Activated CD8-positive, alpha-beta memory T cell treated with anti-CD3 and anti-CD28 coated beads for 1 hour (primary cell): ENCODE results near the gene TCN2.
"Not testable (repeated sequence)": the region's sequence is repeated elsewhere in the genome, so short reads cannot be mapped to it uniquely, and the experiment has no call there.

ENCODE experiments used
- DNase-seq, 2 donors: peaks; one replicate each; pipeline ENCODE4 v3.0.0-alpha.2; 2020; ENCODE audit warnings: low read depth in 1 of 2; ENCODE audit errors: extremely low read depth in 1 of 2

The TCN2 gene

GRCh38 chr22:30643055-30643875, 36.3 kb downstream of the TCN2 start:
- no peak for DNase-seq

- DNase-seq, result no peak
These were observed 39.7 kb downstream of the TCN2 start for GRCh38 chr22:30646518-30647160.

- no peak for DNase-seq
These were observed 40.6 kb downstream of the TCN2 start for GRCh38 chr22:30647536-30647935.

- no peak for DNase-seq
These were observed 41.9 kb downstream of the TCN2 start for GRCh38 chr22:30648825-30649224.

- peak; percentile 45 to 63 for DNase-seq
These were observed 42.5 kb downstream of the TCN2 start for GRCh38 chr22:30649430-30650007.

GRCh38 chr22:30650508-30651116, 43.6 kb downstream of the TCN2 start:
- DNase-seq, result no peak

GRCh38 chr22:30652852-30653251, 45.9 kb downstream of the TCN2 start:
- no peak for DNase-seq

- no peak for DNase-seq
These were observed 47.4 kb downstream of the TCN2 start for GRCh38 chr22:30654361-30654760.

GRCh38 chr22:30655532-30655931, 48.6 kb downstream of the TCN2 start:
- no peak for DNase-seq

- DNase-seq, result no peak
These were observed 55.1 kb downstream of the TCN2 start for GRCh38 chr22:30662040-30662439.

GRCh38 chr22:30664798-30665197, 57.8 kb downstream of the TCN2 start:
- DNase-seq, result no peak

GRCh38 chr22:30665266-30665665, 58.3 kb downstream of the TCN2 start:
- no peak for DNase-seq

- DNase-seq, result no peak
These were observed 58.8 kb downstream of the TCN2 start for GRCh38 chr22:30665786-30666185.

- DNase-seq, result no peak
These were observed 60.1 kb downstream of the TCN2 start for GRCh38 chr22:30667107-30667493.

- DNase-seq, result peak; percentile 80 to 94
These were observed 60.8 kb downstream of the TCN2 start, which contains the start of gene DUSP18 for GRCh38 chr22:30667494-30668385. Gene DUSP18, minus strand, starts transcription at chr22:30667875. Its CDS starts 3,872 bp downstream, at chr22:30664003.

- DNase-seq, result no peak
These were observed 61.4 kb downstream of the TCN2 start for GRCh38 chr22:30668386-30668710.

GRCh38 chr22:30671071-30671470, 64.1 kb downstream of the TCN2 start:
- no peak for DNase-seq

GRCh38 chr22:30673136-30673535, 66.2 kb downstream of the TCN2 start:
- DNase-seq, result no peak

GRCh38 chr22:30674482-30674881, 67.5 kb downstream of the TCN2 start:
- no peak for DNase-seq

- DNase-seq, result no peak
These were observed 68.5 kb downstream of the TCN2 start for GRCh38 chr22:30675436-30675835.

- DNase-seq, result not testable (repeated sequence)
These were observed 69.6 kb downstream of the TCN2 start for GRCh38 chr22:30676565-30676964.
